Measurements from ENCODE around the gene ZFAND6.

Gene ZFAND6

DNA sequence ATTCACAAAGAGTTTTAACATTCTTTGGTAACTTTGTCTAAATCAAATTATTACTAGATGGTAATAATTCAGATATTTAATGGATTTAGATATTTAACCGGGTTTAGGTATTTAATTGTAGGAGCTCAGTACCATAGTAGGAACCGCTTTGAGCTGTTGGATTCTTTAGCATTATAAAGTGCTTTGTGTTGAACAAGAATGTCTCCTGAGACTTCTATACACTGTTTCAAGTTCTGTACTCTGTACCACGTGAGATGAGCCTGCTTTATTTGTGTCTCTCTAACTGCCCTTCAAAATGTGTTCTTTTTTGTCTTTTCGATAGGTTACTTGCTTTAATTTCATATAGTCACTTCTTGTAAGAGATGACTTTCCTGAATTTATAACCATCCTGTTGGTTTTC lies 36.0 kb downstream of the ZFAND6 start:
- Histone ChIP-seq H3K79me2 (ENCODE audit: insufficient read depth, low read length) (peaks cover 92% of the 10 kb centered on the region), H2AFZ (ENCODE audit: low read length) (no peak overlapping the region), H4K20me1 (ENCODE audit: insufficient read depth, low read length, poor library complexity, severe bottlenecking) (peaks cover 66% of the 10 kb centered on the region), H3F3A (ENCODE audit: low read depth) (no peaks in the 10 kb centered on the region), H3K4me3 (ENCODE audit: low read length, poor library complexity, severe bottlenecking) (no peak overlapping the region), H3K27me3 (ENCODE audit: insufficient read depth, low read length, poor library complexity, severe bottlenecking) (no peaks in the 10 kb centered on the region), H3K36me3 (ENCODE audit: insufficient read depth, low read length) (no peaks in the 10 kb centered on the region), H3K4me1 (ENCODE audit: insufficient read depth, low read length, poor library complexity, severe bottlenecking) (peaks cover 25% of the 10 kb centered on the region), H3K9ac (ENCODE audit: low read depth, low read length, poor library complexity, severe bottlenecking) (no peak overlapping the region), H3K9me2 (replicated peaks; ENCODE audit: low read depth, low read length) (no peaks in the 10 kb centered on the region), H3K4me2 (ENCODE audit: low read depth, low read length, poor library complexity, severe bottlenecking) (no peak overlapping the region), H3K9me3 (ENCODE audit: insufficient read depth, low read depth, low read length) (no peaks in the 10 kb centered on the region)
- TF ChIP-seq, protein P1, sequence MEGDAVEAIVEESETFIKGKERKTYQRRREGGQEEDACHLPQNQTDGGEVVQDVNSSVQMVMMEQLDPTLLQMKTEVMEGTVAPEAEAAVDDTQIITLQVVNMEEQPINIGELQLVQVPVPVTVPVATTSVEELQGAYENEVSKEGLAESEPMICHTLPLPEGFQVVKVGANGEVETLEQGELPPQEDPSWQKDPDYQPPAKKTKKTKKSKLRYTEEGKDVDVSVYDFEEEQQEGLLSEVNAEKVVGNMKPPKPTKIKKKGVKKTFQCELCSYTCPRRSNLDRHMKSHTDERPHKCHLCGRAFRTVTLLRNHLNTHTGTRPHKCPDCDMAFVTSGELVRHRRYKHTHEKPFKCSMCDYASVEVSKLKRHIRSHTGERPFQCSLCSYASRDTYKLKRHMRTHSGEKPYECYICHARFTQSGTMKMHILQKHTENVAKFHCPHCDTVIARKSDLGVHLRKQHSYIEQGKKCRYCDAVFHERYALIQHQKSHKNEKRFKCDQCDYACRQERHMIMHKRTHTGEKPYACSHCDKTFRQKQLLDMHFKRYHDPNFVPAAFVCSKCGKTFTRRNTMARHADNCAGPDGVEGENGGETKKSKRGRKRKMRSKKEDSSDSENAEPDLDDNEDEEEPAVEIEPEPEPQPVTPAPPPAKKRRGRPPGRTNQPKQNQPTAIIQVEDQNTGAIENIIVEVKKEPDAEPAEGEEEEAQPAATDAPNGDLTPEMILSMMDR (conservative IDR thresholded peaks at IDR 0.05; ENCODE audit: low read length) = no peak
- TF ChIP-seq EZH2phosphoT487 (IDR thresholded peaks at IDR 0.05; ENCODE audit: borderline replicate concordance) = no peak

DNA sequence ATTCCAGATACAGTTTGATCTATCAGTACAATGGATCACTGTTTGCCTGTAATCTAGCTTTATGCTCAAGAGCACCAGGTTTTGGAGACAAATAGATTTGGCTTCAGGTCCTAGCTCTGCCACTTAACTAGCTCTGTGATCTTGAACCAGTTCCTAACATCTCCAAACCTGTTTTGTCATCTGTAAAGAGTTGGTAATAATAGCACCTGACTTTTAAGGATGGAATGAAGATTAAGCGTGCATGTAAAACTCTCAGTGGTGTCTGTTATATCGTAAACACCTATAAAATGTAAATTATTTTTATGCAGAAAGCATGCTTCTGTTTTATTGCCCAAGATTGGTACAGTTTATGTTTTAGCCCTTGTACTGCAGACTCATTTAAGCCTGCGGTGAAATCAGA lies 36.5 kb downstream of the ZFAND6 start:
- peaks cover 20% of the 10 kb centered on the region for H3K4me1 ChIP-seq (ENCODE audit: insufficient read depth, low read length, poor library complexity, severe bottlenecking)
- no peaks in the 10 kb centered on the region for H3K9me3 ChIP-seq (ENCODE audit: insufficient read depth, low read depth, low read length)
- TF ChIP-seq, protein P1 (conservative IDR thresholded peaks at IDR 0.05; ENCODE audit: low read length) = no peak
- no peak for TF ChIP-seq EZH2phosphoT487 (IDR thresholded peaks at IDR 0.05; ENCODE audit: borderline replicate concordance)
- H3K27me3 ChIP-seq (ENCODE audit: insufficient read depth, low read length, poor library complexity, severe bottlenecking) = no peaks in the 10 kb centered on the region
- H3K9ac ChIP-seq (ENCODE audit: low read depth, low read length, poor library complexity, severe bottlenecking) = no peak overlapping the region
- H2AFZ ChIP-seq (ENCODE audit: low read length) = no peak overlapping the region
- H3K79me2 ChIP-seq (ENCODE audit: insufficient read depth, low read length) = peaks cover 92% of the 10 kb centered on the region
- peaks cover 3% of the 10 kb centered on the region; the same call in 1 of the 2 replicates for H3K36me3 ChIP-seq (ENCODE audit: insufficient read depth, low read length)
- no peaks in the 10 kb centered on the region for H3F3A ChIP-seq (ENCODE audit: low read depth)
- no peaks in the 10 kb centered on the region for H3K9me2 ChIP-seq (replicated peaks; ENCODE audit: low read depth, low read length)
- no peak overlapping the region for H3K4me3 ChIP-seq (ENCODE audit: low read length, poor library complexity, severe bottlenecking)
- no peak overlapping the region for H3K4me2 ChIP-seq (ENCODE audit: low read depth, low read length, poor library complexity, severe bottlenecking)
- peaks cover 66% of the 10 kb centered on the region for H4K20me1 ChIP-seq (ENCODE audit: insufficient read depth, low read length, poor library complexity, severe bottlenecking)

DNA sequence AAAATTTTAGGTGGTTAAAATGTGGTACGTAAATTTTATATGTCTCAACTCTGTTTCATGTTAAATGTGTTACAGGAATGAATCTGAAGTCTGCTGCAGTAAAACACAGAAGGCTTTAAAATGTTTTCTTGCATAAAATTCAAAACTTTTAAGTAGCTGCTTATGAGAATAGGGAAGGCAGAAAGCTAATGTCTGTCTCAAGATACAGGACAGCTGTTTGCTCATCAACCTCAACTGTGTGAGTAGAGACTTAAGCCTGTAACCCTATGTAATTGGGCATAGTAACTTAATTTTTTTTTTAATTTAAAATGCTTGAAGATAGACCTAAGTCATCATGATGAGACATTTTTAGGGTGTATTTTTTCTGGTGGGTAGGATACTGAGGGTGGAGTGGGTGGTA lies 38.9 kb downstream of the ZFAND6 start:
- H3K9ac ChIP-seq (ENCODE audit: low read depth, low read length, poor library complexity, severe bottlenecking) = no peak overlapping the region
- no peak overlapping the region for H3K4me3 ChIP-seq (ENCODE audit: low read length, poor library complexity, severe bottlenecking)
- no peak for TF ChIP-seq EZH2phosphoT487 (IDR thresholded peaks at IDR 0.05; ENCODE audit: borderline replicate concordance)
- TF ChIP-seq, protein P1 (conservative IDR thresholded peaks at IDR 0.05; ENCODE audit: low read length) = no peak
- H3K27me3 ChIP-seq (ENCODE audit: insufficient read depth, low read length, poor library complexity, severe bottlenecking) = no peaks in the 10 kb centered on the region
- peaks cover 5% of the 10 kb centered on the region; the same call in 1 of the 2 replicates for H3K36me3 ChIP-seq (ENCODE audit: insufficient read depth, low read length)
- no peak overlapping the region for H3K4me2 ChIP-seq (ENCODE audit: low read depth, low read length, poor library complexity, severe bottlenecking)
- no peaks in the 10 kb centered on the region for H3K9me3 ChIP-seq (ENCODE audit: insufficient read depth, low read depth, low read length)
- 0 out of 2 replicates have a peak, but pooled peaks cover 3% of the 10 kb centered on the region for H3F3A ChIP-seq (ENCODE audit: low read depth)
- H3K9me2 ChIP-seq (replicated peaks; ENCODE audit: low read depth, low read length) = no peaks in the 10 kb centered on the region
- H4K20me1 ChIP-seq (ENCODE audit: insufficient read depth, low read length, poor library complexity, severe bottlenecking) = peaks cover 69% of the 10 kb centered on the region
- peaks cover 27% of the 10 kb centered on the region for H3K4me1 ChIP-seq (ENCODE audit: insufficient read depth, low read length, poor library complexity, severe bottlenecking)
- H2AFZ ChIP-seq (ENCODE audit: low read length) = no peak overlapping the region
- peaks cover 93% of the 10 kb centered on the region for H3K79me2 ChIP-seq (ENCODE audit: insufficient read depth, low read length)
